ENCODE results near the gene TMEM45B. TPM values are rescaled to one million over a fixed set of nuclear protein-coding genes. Genes with fewer than 3 reads are reported as not detected.
"Not testable (repeated sequence)": the region's sequence is repeated elsewhere in the genome, so short reads cannot be mapped to it uniquely, and the experiment has no call there.

The TMEM45B gene
- polyA plus RNA-seq, 3 donors: 0.62 to 1.7 (median 1.7) TPM

DNA sequence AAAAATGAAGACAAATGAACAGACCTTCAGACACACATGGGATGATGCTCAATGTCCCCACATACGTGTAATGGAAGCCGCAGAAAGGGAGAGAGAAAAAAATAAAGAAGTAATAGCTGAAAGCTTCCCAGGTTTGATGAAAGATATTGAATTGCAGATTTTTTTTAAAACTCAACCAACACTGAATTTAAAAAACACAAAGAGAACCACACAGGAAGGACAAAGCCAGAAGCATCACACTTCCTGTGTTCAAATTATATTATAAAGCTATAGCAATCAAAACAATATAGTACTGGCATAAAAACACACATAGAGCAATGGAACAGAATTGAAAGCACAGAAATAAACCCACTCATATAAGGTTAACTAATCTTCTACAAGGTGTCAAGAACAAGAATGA, 26.5 kb downstream of the TMEM45B start:
- WGBS, 3 donors: 94 to 98% (median 94%) methylated on average over 2 of the region's 2 CpGs
- no peak overlapping the region for H3K27ac ChIP-seq (ENCODE audit: low read depth, low read length)

DNA sequence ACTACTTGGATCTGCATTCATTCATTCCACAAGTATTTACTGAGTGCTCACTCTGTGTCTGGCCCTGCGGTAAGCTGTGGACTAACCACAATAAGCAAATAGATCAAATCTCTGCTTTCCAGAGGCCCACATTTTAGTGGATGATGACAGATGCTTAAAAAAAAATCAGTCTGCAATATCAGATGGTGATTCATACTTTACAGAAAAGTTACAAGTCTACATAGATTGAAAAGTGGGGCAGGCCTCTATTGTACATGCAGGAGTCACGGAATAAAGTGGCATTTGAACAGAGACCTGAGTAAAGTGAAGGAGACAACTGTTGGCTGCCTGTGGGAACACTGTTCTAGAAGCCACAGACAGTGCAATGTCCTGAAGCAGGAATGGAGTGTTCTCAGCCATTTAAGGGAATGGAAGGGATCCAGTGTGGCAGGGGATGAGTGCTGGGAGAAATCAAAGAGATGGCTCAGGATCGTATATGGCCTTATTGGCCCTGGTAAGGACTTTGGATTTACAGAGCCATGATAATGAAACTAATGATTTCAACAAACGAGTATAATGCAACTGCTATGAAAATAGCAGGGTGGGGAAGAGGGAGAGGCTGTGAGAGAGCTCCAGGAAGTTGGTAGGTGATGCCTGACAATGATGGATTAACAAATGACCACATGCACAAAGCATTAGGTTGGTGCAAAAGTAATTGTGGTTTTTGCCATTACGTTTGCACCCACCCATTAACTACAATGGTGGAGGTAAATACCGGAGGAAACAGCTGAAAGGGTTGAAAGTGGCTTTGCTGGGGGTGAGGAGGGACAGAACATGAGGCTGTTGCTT, 31.1 kb downstream of the TMEM45B start:
- 52 to 69% (median 60%) methylated on average over 6 of the region's 6 CpGs for WGBS, 3 donors

GRCh38 chr11:129847361-129847760, 31.7 kb downstream of the TMEM45B start:
- H3K27ac ChIP-seq (ENCODE audit: low read depth, low read length): not testable (repeated sequence)
- whole genome bisulfite sequencing, 3 donors: 58 to 75% methylated on average over 1 of the region's 3 CpGs; no CpG with 5 or more reads in 1 of the 3 donors

More for the DNA sequence above, 31.1 kb downstream of the TMEM45B start:
- H3K27ac ChIP-seq (ENCODE audit: low read depth, low read length): no peak overlapping the region

GRCh38 chr11:129849447-129850130, 33.9 kb downstream of the TMEM45B start:
- H3K27ac ChIP-seq (ENCODE audit: low read depth, low read length): no peak overlapping the region
- WGBS, 3 donors: 89 to 92% (median 92%) methylated on average over 14 to 15 of the region's 15 CpGs

DNA sequence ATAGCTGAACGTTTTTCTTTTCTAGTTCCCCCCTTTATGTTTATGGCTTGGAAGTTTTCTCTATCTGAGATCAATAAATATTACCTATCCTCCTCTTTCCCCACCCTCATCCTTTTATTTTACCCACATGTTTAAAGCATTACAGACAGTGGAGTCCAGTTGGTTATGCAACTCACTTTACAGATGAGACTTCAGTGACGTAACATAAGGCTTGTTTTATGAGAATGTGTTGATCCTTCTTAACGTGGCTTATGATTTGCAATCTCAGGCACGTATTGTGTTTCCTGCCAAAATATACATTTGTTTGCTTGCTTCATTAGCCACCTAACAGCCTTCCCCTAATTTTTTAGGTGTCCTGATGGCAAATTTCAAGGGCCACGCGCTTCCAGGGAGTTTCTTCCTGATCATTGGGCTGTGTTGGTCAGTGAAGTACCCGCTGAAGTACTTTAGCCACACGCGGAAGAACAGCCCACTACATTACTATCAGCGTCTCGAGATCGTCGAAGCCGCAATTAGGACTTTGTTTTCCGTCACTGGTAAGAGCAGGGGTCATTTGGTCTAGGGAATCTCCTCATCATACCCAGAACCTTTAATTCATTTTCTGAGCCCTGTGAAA, 36.6 kb downstream of the TMEM45B start:
- 83 to 84% (median 84%) methylated on average over 15 of the region's 15 CpGs for WGBS, 3 donors
- no peak overlapping the region for H3K27ac ChIP-seq (ENCODE audit: low read depth, low read length)

- no peak overlapping the region for H3K27ac ChIP-seq (ENCODE audit: low read depth, low read length)
Measured at GRCh38 chr11:129853518-129854231, 38.0 kb downstream of the TMEM45B start.

GRCh38 chr11:129854232-129854805, 38.7 kb downstream of the TMEM45B start:
- H3K27ac ChIP-seq (ENCODE audit: low read depth, low read length): no peak overlapping the region
- WGBS, 3 donors: 70 to 84% (median 82%) methylated on average over 7 of the region's 7 CpGs

More at GRCh38 chr11:129853518-129854231, 38.0 kb downstream of the TMEM45B start:
- 12 to 17% (median 14%) methylated on average over 10 of the region's 10 CpGs for WGBS, 3 donors

DNA sequence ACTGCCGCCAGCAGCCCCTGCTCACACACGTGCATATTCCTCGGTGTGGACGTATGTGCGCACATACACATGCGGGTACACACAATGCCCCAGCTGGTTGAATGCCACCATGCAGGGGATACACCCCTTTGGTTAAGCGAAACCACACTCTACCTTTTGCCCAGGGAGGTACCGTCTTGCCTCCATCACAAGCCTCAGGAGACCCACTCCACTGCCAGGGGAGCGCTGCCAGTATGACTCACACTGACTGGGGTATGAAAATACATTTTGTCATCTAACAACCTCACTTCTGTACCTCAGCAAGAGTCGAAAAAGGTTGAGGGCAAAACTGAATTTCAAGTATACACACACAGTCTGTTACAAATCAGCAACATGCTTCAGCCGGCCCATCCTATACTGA, 39.4 kb downstream of the TMEM45B start:
- H3K27ac ChIP-seq (ENCODE audit: low read depth, low read length): no peak overlapping the region
- 90 to 97% (median 90%) methylated on average over 11 of the region's 11 CpGs for WGBS, 3 donors

GRCh38 chr11:129856036-129856435, 40.4 kb downstream of the TMEM45B start:
- WGBS, 3 donors: 85 to 90% (median 90%) methylated on average over 8 of the region's 8 CpGs
- H3K27ac ChIP-seq (ENCODE audit: low read depth, low read length): no peak overlapping the region

DNA sequence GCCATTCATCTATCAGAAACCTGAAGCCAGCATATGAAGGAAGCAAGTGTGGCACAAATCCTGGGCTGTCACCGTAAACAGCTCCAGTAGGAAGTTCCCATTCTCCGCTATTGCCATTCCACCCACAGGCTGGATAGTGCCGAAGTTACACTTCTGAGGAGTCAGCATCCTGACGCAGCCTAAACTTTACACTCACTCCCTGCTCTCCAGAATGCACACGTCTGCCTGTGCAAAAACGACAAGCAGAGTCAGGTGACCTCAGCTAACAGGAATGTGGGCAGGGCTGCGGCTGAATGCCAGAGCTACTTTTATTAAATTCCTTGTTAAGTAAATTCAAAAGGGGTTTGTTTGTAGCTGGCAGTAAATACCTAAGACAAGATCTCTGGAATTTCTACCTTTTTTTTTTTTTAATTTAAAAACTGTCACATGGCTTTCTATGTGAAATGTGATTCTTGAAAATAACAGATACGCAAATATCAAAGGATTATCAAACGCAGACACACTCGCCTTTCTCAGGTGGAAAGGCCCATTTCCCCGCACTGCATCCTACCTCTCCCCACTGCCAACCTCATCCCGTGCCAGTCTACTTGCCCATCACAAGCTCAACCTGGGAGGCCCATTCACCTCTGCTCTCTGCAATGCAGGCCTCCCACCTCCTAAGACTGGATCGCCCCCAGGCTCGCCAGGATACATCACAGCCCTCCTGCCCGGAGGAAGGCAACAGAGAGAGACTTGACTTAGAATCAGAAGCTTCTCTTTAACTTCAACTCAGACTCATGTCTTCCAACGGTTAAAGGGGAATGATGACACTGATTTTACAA, 46.3 kb downstream of the TMEM45B start:
- WGBS, 3 donors: 69 to 70% (median 69%) methylated on average over 16 of the region's 16 CpGs
- H3K27ac ChIP-seq (ENCODE audit: low read depth, low read length): no peak overlapping the region

DNA sequence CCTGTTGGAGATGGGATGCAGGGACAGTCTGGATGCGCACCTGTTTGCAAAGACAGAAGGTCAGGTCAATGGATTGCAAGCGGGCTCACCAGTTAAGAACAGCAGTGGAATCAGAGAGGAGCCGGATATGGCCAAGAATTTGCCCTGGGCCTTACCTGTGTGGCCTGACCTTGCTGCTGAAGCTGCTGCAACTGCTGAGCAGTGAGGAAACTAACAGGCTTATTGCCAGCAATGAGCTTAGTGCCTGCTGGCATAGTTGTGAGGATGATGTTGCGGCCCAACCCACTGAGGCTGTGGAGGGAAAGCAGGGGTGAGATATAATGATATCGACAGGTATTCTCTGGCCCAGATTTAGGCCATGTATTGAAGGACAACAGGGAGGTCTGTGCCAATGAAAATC, 49.2 kb downstream of the TMEM45B start:
- 91 to 98% (median 95%) methylated on average over 5 of the region's 5 CpGs for WGBS, 3 donors
- H3K27ac ChIP-seq (ENCODE audit: low read depth, low read length): no peak overlapping the region

DNA sequence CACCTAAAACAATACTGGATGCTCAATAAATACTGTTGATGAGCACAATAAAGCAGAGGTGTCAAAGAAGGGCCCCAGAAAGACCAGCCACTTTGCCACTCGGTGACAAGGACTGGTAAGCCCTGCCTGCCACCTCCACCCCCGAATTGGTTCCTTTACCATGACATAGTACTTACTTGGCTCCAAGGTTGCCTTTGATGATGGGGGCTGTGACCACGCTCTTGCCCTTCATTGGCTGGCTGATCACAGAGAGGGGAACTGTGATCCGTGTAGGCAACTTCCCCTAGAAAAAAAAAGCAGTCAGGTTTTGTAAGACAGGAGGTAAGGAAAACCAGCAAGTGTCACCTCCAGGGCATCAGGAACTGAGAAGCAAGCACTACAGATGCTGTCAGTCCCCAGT, 50.1 kb downstream of the TMEM45B start:
- 76 to 90% (median 77%) methylated on average over 4 of the region's 4 CpGs for WGBS, 3 donors
- no peak overlapping the region for H3K27ac ChIP-seq (ENCODE audit: low read depth, low read length)

DNA sequence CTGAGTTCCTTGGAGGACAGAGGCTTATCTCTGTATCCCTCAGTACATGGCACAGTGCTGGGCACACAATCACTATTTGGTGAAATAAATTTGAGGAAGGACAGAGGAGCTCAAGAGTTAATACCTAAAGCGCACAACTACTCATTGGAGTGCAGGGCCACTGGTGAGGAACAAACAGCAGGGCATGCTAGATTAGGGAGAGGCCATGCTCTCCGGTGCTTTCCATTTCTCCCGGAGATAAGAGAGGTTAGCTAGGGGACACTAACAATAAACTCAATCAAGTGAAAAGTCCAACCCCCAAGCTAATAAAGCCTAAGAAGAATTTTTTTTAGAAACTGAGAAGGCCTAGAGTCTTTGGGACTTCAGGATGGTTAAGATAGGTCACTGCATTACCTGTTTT, 50.7 kb downstream of the TMEM45B start:
- WGBS, 3 donors: 60 to 85% (median 79%) methylated on average over 3 of the region's 3 CpGs
- no peak overlapping the region for H3K27ac ChIP-seq (ENCODE audit: low read depth, low read length)

GRCh38 chr11:129868626-129869025, 53.0 kb downstream of the TMEM45B start:
- WGBS, 3 donors: 89 to 90% (median 90%) methylated on average over 16 of the region's 16 CpGs
- not testable (repeated sequence) for H3K27ac ChIP-seq (ENCODE audit: low read depth, low read length)

GRCh38 chr11:129871914-129872313, 56.3 kb downstream of the TMEM45B start:
- 89 to 91% (median 90%) methylated on average over 7 of the region's 7 CpGs for WGBS, 3 donors
- H3K27ac ChIP-seq (ENCODE audit: low read depth, low read length): no peak overlapping the region

DNA sequence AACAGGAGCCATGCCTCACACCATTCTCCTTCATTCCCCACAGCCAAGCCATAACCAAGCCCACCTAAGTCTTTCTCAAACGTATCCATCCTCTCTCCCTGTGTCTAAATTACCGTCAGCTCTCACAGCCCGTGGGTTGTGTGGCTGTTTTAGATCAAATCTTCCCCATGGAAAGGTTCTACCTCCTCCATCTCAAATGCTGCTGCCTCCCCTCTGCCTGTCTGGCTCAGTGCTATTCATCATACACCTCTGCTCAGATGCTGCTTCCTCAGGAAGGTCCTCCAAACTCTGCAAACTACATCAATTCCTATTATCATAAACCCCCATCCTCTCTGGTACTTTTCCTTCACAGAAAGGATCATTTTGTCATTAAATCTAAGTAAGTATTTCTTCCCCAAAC, 64.7 kb downstream of the TMEM45B start:
- 89 to 92% (median 90%) methylated on average over 3 of the region's 3 CpGs for WGBS, 3 donors
- no peak overlapping the region for H3K27ac ChIP-seq (ENCODE audit: low read depth, low read length)

- no peak overlapping the region for H3K27ac ChIP-seq (ENCODE audit: low read depth, low read length)
- WGBS, 3 donors: 70 to 82% (median 74%) methylated on average over 9 of the region's 9 CpGs
Measured at GRCh38 chr11:129881570-129882170, 66.0 kb downstream of the TMEM45B start.
